ENCODE measurements around the gene CELSR3.

The CELSR3 gene

DNA sequence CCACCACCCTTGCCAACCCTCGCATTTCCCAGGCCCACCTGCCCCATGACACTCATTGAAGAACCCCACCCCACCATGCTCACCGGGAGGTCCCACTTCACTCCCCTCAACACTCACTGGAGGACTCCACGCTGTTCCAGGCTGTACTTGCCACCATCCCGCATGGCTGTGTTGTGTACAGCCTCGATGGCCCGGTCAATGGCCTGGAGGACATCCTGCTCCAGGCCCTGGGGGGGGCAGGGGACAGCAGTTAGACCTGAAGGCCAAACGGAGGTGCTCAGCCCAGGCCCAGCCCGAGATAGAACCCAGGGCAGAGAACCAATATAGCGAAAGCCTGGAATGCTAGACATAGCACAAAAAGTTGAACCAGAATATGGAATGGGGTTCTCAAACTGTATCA lies 20.1 kb upstream of the CELSR3 start:
- TF ChIP-seq, protein P1, sequence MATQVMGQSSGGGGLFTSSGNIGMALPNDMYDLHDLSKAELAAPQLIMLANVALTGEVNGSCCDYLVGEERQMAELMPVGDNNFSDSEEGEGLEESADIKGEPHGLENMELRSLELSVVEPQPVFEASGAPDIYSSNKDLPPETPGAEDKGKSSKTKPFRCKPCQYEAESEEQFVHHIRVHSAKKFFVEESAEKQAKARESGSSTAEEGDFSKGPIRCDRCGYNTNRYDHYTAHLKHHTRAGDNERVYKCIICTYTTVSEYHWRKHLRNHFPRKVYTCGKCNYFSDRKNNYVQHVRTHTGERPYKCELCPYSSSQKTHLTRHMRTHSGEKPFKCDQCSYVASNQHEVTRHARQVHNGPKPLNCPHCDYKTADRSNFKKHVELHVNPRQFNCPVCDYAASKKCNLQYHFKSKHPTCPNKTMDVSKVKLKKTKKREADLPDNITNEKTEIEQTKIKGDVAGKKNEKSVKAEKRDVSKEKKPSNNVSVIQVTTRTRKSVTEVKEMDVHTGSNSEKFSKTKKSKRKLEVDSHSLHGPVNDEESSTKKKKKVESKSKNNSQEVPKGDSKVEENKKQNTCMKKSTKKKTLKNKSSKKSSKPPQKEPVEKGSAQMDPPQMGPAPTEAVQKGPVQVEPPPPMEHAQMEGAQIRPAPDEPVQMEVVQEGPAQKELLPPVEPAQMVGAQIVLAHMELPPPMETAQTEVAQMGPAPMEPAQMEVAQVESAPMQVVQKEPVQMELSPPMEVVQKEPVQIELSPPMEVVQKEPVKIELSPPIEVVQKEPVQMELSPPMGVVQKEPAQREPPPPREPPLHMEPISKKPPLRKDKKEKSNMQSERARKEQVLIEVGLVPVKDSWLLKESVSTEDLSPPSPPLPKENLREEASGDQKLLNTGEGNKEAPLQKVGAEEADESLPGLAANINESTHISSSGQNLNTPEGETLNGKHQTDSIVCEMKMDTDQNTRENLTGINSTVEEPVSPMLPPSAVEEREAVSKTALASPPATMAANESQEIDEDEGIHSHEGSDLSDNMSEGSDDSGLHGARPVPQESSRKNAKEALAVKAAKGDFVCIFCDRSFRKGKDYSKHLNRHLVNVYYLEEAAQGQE (IDR thresholded peaks at IDR 0.05; ENCODE audit: low read depth): no peak
- TF ChIP-seq ZBTB7A (IDR thresholded peaks at IDR 0.05; ENCODE audit: low read depth) (no peak), YY1 (IDR thresholded peaks at IDR 0.05; ENCODE audit: low read depth) (no peak), EGR1 (IDR thresholded peaks at IDR 0.05) (no peak), CREB1 (IDR thresholded peaks at IDR 0.05; ENCODE audit: low read depth) (no peak), CEBPB (IDR thresholded peaks at IDR 0.05) (no peak), RAD21 (IDR thresholded peaks at IDR 0.05; ENCODE audit: low read depth) (no peak), FOXM1 (IDR thresholded peaks at IDR 0.05; ENCODE audit: borderline replicate concordance, low read depth) (no peak), MAX (IDR thresholded peaks at IDR 0.05) (no peak), TEAD4 (IDR thresholded peaks at IDR 0.05) (no peak), TAF1 (IDR thresholded peaks at IDR 0.05; ENCODE audit: low read depth) (no peak)

DNA sequence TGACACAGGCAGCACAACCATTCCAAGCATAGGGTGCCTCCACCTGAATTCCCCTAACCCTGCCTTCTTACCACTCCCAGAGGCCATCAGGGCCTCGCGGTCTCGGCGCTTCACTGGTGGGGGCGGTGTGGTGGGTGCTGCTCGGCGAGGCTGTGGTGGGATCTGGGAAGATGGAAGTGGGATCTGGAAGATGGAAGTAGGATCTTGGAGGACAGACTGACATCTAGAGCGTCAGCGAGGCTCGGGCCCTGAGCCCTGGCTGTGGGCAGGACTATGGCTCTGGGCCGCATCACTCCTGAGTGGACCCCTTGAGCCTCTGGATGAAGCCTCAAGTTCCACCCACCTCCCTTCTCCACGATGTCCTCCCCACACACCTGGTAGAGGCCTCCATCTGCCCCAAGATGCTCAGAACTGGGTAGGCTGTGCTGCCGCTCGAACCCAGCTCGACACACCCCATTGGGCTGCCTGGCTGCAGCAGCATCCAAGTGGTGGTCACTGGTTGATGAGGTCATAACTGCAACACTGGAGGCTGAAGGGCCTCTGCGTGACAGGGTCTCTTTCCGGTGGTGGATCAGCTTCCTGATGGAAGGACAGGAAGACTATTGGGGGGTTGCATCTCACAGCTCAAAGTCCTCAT lies 19.4 kb upstream of the CELSR3 start:
- TF ChIP-seq CREB1 (IDR thresholded peaks at IDR 0.05; ENCODE audit: low read depth): no peak
- no peak for TF ChIP-seq TCF12 (IDR thresholded peaks at IDR 0.05; ENCODE audit: low read depth)
- no peak for TF ChIP-seq TEAD4 (IDR thresholded peaks at IDR 0.05)
- TF ChIP-seq RAD21 (IDR thresholded peaks at IDR 0.05; ENCODE audit: low read depth): no peak
- TF ChIP-seq CEBPB (IDR thresholded peaks at IDR 0.05): no peak
- TF ChIP-seq EGR1 (IDR thresholded peaks at IDR 0.05): no peak
- no peak for TF ChIP-seq TAF1 (IDR thresholded peaks at IDR 0.05; ENCODE audit: low read depth)
- no peak for TF ChIP-seq NFIC (IDR thresholded peaks at IDR 0.05)

GRCh38 chr3:48681541-48681880 lies 18.8 kb upstream of the CELSR3 start:
- TF ChIP-seq CREB1 (IDR thresholded peaks at IDR 0.05; ENCODE audit: low read depth): no peak
- TF ChIP-seq, protein P2, sequence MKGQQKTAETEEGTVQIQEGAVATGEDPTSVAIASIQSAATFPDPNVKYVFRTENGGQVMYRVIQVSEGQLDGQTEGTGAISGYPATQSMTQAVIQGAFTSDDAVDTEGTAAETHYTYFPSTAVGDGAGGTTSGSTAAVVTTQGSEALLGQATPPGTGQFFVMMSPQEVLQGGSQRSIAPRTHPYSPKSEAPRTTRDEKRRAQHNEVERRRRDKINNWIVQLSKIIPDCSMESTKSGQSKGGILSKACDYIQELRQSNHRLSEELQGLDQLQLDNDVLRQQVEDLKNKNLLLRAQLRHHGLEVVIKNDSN (IDR thresholded peaks at IDR 0.05): no peak
- no peak for TF ChIP-seq MAX (IDR thresholded peaks at IDR 0.05)
- TF ChIP-seq FOXM1 (IDR thresholded peaks at IDR 0.05; ENCODE audit: borderline replicate concordance, low read depth): no peak
- no peak for TF ChIP-seq TEAD4 (IDR thresholded peaks at IDR 0.05)
- no peak for TF ChIP-seq YY1 (IDR thresholded peaks at IDR 0.05; ENCODE audit: low read depth)
- TF ChIP-seq, protein P1 (IDR thresholded peaks at IDR 0.05; ENCODE audit: low read depth): no peak
- TF ChIP-seq EP300 (IDR thresholded peaks at IDR 0.05; ENCODE audit: borderline replicate concordance): no peak
- TF ChIP-seq EGR1 (IDR thresholded peaks at IDR 0.05): no peak
- TF ChIP-seq ZBTB7A (IDR thresholded peaks at IDR 0.05; ENCODE audit: low read depth): no peak
- TF ChIP-seq RAD21 (IDR thresholded peaks at IDR 0.05; ENCODE audit: low read depth): no peak
- TF ChIP-seq NFIC (IDR thresholded peaks at IDR 0.05): no peak
- TF ChIP-seq TAF1 (IDR thresholded peaks at IDR 0.05; ENCODE audit: low read depth): no peak
- no peak for TF ChIP-seq TCF12 (IDR thresholded peaks at IDR 0.05; ENCODE audit: low read depth)
- TF ChIP-seq CEBPB (IDR thresholded peaks at IDR 0.05): no peak

DNA sequence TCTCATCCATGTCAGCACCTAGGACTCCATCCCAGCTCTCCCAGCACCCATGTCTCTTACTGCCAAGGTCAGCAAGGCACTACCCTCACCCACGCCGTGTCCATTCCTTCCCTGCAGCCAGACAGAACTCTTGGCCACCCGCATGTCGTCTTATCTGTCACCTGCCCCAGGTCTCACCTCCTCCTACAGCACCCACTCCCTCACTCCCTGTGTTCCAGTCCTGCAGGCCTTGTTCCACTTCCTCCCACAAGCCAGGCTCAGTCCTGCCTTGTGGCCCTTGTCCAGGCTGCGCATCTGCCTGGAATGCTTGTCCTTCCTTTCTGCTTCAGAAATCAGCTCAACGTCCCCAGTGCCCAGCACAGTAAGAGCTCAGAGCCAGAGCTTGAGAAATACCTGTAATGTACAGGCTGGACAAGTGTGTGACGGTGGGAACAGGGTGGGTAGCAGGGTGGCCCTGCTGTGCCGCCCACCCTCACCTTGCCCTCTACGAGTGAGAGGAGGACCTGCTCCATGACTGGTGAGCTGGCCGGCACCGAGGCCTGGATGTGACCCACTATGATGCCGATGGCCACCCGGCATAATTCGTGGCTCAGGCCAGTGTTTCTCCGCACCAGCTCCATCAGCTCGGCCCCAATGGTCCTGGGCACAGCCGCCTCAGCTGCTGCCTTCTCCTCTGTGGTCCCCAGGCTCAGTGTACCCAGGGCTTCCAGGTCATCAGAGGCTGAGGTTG lies 18.3 kb upstream of the CELSR3 start:
- TF ChIP-seq ZBTB7A (IDR thresholded peaks at IDR 0.05; ENCODE audit: low read depth) (no peak), CREB1 (IDR thresholded peaks at IDR 0.05; ENCODE audit: low read depth) (no peak), TAF1 (IDR thresholded peaks at IDR 0.05; ENCODE audit: low read depth) (no peak)

- TF ChIP-seq RAD21 (IDR thresholded peaks at IDR 0.05; ENCODE audit: low read depth): no peak
- no peak for TF ChIP-seq MAX (IDR thresholded peaks at IDR 0.05)
- TF ChIP-seq CEBPB (IDR thresholded peaks at IDR 0.05): no peak
- no peak for TF ChIP-seq TEAD4 (IDR thresholded peaks at IDR 0.05)
- no peak for TF ChIP-seq CREB1 (IDR thresholded peaks at IDR 0.05; ENCODE audit: low read depth)
- TF ChIP-seq EGR1 (IDR thresholded peaks at IDR 0.05): no peak
- TF ChIP-seq, protein P2 (IDR thresholded peaks at IDR 0.05): no peak
- TF ChIP-seq, protein P1 (IDR thresholded peaks at IDR 0.05; ENCODE audit: low read depth): no peak
- no peak for TF ChIP-seq FOXM1 (IDR thresholded peaks at IDR 0.05; ENCODE audit: borderline replicate concordance, low read depth)
- TF ChIP-seq NFIC (IDR thresholded peaks at IDR 0.05): no peak
- no peak for TF ChIP-seq TAF1 (IDR thresholded peaks at IDR 0.05; ENCODE audit: low read depth)
- no peak for TF ChIP-seq ZBTB7A (IDR thresholded peaks at IDR 0.05; ENCODE audit: low read depth)
- no peak for TF ChIP-seq EP300 (IDR thresholded peaks at IDR 0.05; ENCODE audit: borderline replicate concordance)
- no peak for TF ChIP-seq TCF12 (IDR thresholded peaks at IDR 0.05; ENCODE audit: low read depth)
- TF ChIP-seq YY1 (IDR thresholded peaks at IDR 0.05; ENCODE audit: low read depth): no peak
Measured at GRCh38 chr3:48679411-48680391, 17.0 kb upstream of the CELSR3 start.
